Naive thymus-derived CD8-positive, alpha-beta T cell (primary cell): ENCODE data around the gene WNK2. TPM values are rescaled to one million over a fixed set of nuclear protein-coding genes. Genes with fewer than 3 reads are reported as not detected.

Experiments used
- ATAC-seq, 2 donors: fragments of 150-1000 bp; cut with Tn5 transposase in 1 of 2; sonication (Bioruptor Pico), chemical (Tn5 transposase) in 1 of 2; 1 replicate in 1 of 2; 2 replicates in 1 of 2; pipeline ENCODE4 v1.10.0; 2021; ENCODE audit warnings: mild to moderate bottlenecking in 2 of 2, moderate library complexity in 2 of 2
- POLR2A ChIA-PET: fragments of 350-600 bp; sonication (Branson Sonifier 250); formaldehyde crosslinking; loops from one replicate; lab custom pipeline; 2021; ENCODE audit warnings: antibody characterized with exemption; lab: Charles Lee
- DNase-seq, 10 donors: peaks; one replicate each; pipeline versions ENCODE4 v3.0.0 to v3.0.0-alpha.2; 2020 to 2022
- H3K27ac Mint-ChIP-seq, 10 donors: one replicate each; pipeline ENCODE4 v1.8.0; 2020 to 2022; ENCODE audit warnings: mild to moderate bottlenecking in 10 of 10, mixed read lengths in 10 of 10, moderate library complexity in 4 of 10, inconsistent platforms in 1 of 10
- H3K27me3 Mint-ChIP-seq, 5 donors: one replicate each; pipeline ENCODE4 v1.8.0; 2021 to 2022; ENCODE audit warnings: mixed read lengths in 5 of 5
- H3K36me3 Mint-ChIP-seq, 3 donors: one replicate each; pipeline ENCODE4 v1.8.0; 2020 to 2022; ENCODE audit warnings: mixed read lengths in 3 of 3, mild to moderate bottlenecking in 2 of 3, inconsistent platforms in 1 of 3
- H3K4me1 Mint-ChIP-seq, 4 donors: one replicate each; pipeline ENCODE4 v1.8.0; 2021 to 2022; ENCODE audit warnings: mixed read lengths in 4 of 4
- H3K4me3 Mint-ChIP-seq, 10 donors: one replicate each; pipeline ENCODE4 v1.8.0; 2020 to 2022; ENCODE audit warnings: mild to moderate bottlenecking in 10 of 10, mixed read lengths in 10 of 10, moderate library complexity in 6 of 10, inconsistent platforms in 1 of 10
- H3K9me3 Mint-ChIP-seq, 9 donors: one replicate each; pipeline ENCODE4 v1.8.0; 2020 to 2022; ENCODE audit warnings: mixed read lengths in 9 of 9, mild to moderate bottlenecking in 3 of 9, inconsistent platforms in 1 of 9, moderate library complexity in 1 of 9
- polyA plus RNA-seq, 3 donors: library from polyadenylated mRNA; unstranded; fragments of 300-500 nt; fragmentation: Illumina TruSeq; gene quantifications; one replicate each; pipeline ENCODE4 v1.2.3, GENCODE V29; 2021
- total RNA-seq, 8 experiments: library from RNA in 2 of 8; stranded (reverse) in 2 of 8; gene quantifications; one replicate each; pipeline ENCODE4 v1.2.3 and lab custom pipeline; 2021 to 2026

The WNK2 gene
- total and polyA plus RNA-seq, 5 experiments from 2014 or later, result 0.27 TPM; not detected in 4

DNA sequence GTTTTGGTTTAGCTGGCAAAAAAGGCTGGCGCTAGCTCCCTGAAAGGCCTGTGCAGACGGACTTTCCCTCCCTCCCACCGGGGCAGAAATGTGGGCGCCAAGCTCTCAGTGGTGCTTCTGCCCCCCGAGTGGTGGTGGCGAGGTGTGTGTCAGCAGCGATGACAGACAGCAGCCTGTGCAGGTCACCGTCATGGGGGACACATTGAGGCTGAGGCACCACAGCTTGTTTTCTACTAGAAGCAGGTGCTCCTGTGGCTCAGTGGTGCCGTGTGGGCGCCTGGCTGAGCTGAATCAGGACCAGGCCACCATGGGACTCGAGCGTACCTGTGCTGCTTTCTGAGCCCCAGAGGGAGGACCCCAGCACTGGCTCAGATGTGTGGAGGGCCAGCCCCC lies 6.2 kb downstream of the WNK2 start:
- POLR2A ChIA-PET, result no interaction called here
- no peak overlapping the region for H3K27ac Mint-ChIP-seq
- H3K27me3 Mint-ChIP-seq, result peaks cover 0 to 13% (median 6%) of the 10 kb centered on the region in 5 donors
- H3K9me3 Mint-ChIP-seq, result no peaks in the 10 kb centered on the region
- peaks cover 0 to 1% (median 0%) of the 10 kb centered on the region in 4 donors for H3K4me1 Mint-ChIP-seq
- ATAC-seq (no peak), DNase-seq (peak in 1 of 10 donors; percentile 55)
- no peak overlapping the region for H3K4me3 Mint-ChIP-seq
- H3K36me3 Mint-ChIP-seq, result no peaks in the 10 kb centered on the region

DNA sequence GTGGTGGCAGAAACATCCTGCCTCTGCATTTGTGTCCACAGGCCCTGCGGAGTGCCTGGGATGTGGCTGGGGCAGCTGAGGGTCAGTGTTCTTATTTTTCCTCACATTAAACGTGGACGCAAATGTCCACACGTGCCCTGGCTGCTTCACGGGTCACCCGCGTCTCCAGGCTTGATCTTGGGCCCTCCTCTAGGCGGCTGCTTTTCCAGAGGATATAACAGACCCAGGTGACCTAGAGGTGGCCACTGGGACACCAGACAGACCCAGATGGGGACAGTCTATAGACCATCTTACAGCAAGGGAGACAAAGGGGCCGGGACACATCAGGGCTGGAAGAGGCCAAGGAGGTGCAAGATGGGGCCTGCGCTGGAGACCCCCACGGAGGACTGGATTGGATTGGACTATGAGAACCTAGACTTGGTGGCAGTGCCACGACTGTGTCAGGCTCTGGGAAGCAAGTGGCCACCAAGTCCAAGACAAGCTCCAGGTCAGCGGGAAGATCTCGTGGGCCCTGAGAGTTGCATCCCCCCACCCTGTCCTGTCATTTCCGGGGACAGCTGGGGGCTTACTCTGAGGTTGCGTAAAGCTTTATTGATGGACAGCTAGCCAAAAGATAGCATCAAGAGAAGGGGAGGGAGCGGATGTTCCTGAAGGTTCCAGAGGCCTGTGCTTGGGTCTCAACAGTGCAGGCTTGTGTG lies 6.9 kb downstream of the WNK2 start:
- peak in 1 of 10 donors; percentile 24 for DNase-seq
- POLR2A ChIA-PET, result no interaction called here
- peaks cover 0 to 8% (median 6%) of the 10 kb centered on the region in 5 donors for H3K27me3 Mint-ChIP-seq
- H3K4me1 Mint-ChIP-seq, result peaks cover 0 to 1% (median 0%) of the 10 kb centered on the region in 4 donors
- H3K27ac Mint-ChIP-seq, result peak overlapping the region in 1 of 10 donors; percentile 56
- peaks cover 0 to 1% (median 0%) of the 10 kb centered on the region in 9 donors for H3K9me3 Mint-ChIP-seq
- ATAC-seq, result no peak
- no peaks in the 10 kb centered on the region for H3K36me3 Mint-ChIP-seq
- no peak overlapping the region for H3K4me3 Mint-ChIP-seq

GRCh38 chr9:93191354-93191660 lies 7.4 kb downstream of the WNK2 start:
- Mint-ChIP-seq H3K4me3 (no peak overlapping the region), H3K9me3 (peaks cover 0 to 2% (median 0%) of the 10 kb centered on the region in 9 donors), H3K4me1 (peaks cover 0 to 1% (median 0%) of the 10 kb centered on the region in 4 donors), H3K27me3 (peaks cover 0 to 7% (median 5%) of the 10 kb centered on the region in 5 donors), H3K27ac (no peak overlapping the region), H3K36me3 (no peaks in the 10 kb centered on the region)
- POLR2A ChIA-PET, result no interaction called here
- DNase-seq, result peak in 1 of 10 donors; percentile 14
- ATAC-seq, result no peak

- Mint-ChIP-seq H3K36me3 (no peaks in the 10 kb centered on the region), H3K27ac (no peak overlapping the region)
Measured at GRCh38 chr9:93192721-93193387, 8.9 kb downstream of the WNK2 start.

DNA sequence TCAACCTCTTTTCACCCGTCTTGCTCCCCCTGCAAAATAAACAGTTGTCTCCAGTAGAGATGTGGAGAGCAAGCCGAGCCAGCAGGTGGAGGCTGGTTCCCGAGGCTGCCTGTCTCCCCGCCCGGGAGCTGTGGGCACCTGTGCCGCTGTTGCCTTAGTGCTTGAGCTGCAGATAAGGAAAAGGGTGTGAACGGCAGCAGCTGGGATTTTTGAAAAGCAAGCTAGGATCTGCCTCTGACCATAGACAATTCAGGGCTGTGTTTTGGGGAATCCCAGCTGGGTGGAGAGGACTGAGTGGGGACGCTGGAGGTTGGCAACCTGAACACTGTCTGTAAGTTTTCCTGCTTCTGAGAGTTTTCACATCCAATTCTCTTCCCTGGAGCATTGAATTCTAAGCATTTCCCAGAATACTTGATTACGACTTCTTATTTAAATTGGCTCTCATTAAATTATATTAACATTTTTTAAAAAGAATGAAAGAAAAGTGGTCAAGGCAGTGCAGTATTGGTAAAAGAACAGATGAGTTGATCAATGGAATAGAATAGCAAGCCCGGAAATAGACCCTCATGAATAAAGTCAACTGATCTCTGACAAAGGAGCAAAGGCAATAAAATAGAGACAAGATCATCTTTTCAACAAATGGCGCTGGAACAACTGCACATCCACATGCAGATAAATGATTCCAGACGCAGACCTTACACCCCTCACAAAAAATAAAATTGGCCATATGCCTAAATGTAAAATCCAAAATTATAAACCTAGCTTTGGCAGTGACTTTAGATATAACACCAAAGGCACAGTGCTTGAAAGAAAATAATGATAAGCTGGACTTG lies 9.7 kb downstream of the WNK2 start:
- ATAC-seq (no peak), DNase-seq (no peak)
- no peaks in the 10 kb centered on the region for H3K4me1 Mint-ChIP-seq
- POLR2A ChIA-PET, result no interaction called here
- peaks cover 0 to 7% (median 0%) of the 10 kb centered on the region in 5 donors for H3K27me3 Mint-ChIP-seq
- H3K4me3 Mint-ChIP-seq, result no peak overlapping the region
- H3K27ac Mint-ChIP-seq, result no peak overlapping the region
- no peaks in the 10 kb centered on the region for H3K36me3 Mint-ChIP-seq
- peaks cover 0 to 2% (median 0%) of the 10 kb centered on the region in 9 donors for H3K9me3 Mint-ChIP-seq

More at GRCh38 chr9:93192721-93193387, 8.9 kb downstream of the WNK2 start:
- Mint-ChIP-seq H3K4me1 (no peaks in the 10 kb centered on the region), H3K9me3 (peaks cover 0 to 2% (median 0%) of the 10 kb centered on the region in 9 donors), H3K4me3 (no peak overlapping the region), H3K27me3 (peaks cover 0 to 7% (median 0%) of the 10 kb centered on the region in 5 donors)
- POLR2A ChIA-PET, result interaction anchor here (0.5 kb wide), 1 partner anchor 121 kb away, joined by 3 read pairs; no protein-coding TSS in a partner anchor
- peak in 1 of 10 donors; percentile 53 for DNase-seq
- no peak for ATAC-seq

DNA sequence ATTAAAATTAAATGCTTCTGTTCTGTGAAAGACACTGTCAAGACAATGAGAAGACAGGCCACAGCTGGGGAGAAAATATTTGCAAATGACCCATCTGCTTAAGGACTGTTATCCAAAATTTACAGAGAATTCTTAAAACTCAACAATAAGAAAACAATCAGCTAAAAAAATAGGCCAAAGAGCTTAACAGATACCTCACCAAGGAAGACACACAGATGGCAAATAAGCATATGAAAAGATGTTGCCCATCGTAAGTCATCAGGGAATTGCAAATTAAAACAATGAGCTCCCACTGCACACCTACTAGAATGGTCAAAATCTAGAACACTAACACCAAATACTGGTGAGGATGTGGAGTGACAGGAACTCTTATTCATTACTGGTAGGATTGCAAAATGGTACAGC lies 10.3 kb downstream of the WNK2 start:
- no peak overlapping the region for H3K4me3 Mint-ChIP-seq
- DNase-seq, result peak in 1 of 10 donors; percentile 8
- H3K27ac Mint-ChIP-seq, result peak overlapping the region in 1 of 10 donors; percentile 74
- H3K9me3 Mint-ChIP-seq, result peaks cover 0 to 2% (median 0%) of the 10 kb centered on the region in 9 donors
- H3K4me1 Mint-ChIP-seq, result no peaks in the 10 kb centered on the region
- no peak for ATAC-seq
- POLR2A ChIA-PET, result no interaction called here
- H3K36me3 Mint-ChIP-seq, result no peaks in the 10 kb centered on the region
- H3K27me3 Mint-ChIP-seq, result peaks cover 0 to 3% (median 0%) of the 10 kb centered on the region in 5 donors

GRCh38 chr9:93194641-93195040 lies 10.7 kb downstream of the WNK2 start:
- no peak for ATAC-seq
- Mint-ChIP-seq H3K4me3 (no peak overlapping the region), H3K36me3 (no peaks in the 10 kb centered on the region), H3K27ac (no peak overlapping the region), H3K4me1 (no peaks in the 10 kb centered on the region), H3K9me3 (peaks cover 0 to 2% (median 0%) of the 10 kb centered on the region in 9 donors), H3K27me3 (peaks cover 0 to 3% (median 0%) of the 10 kb centered on the region in 5 donors)
- POLR2A ChIA-PET, result no interaction called here
- no peak for DNase-seq

GRCh38 chr9:93196096-93197055 lies 12.4 kb downstream of the WNK2 start:
- H3K4me1 Mint-ChIP-seq, result no peaks in the 10 kb centered on the region
- DNase-seq, result peak in 1 of 10 donors; percentile 54
- POLR2A ChIA-PET, result interaction anchor here (0.7 kb wide), 1 partner anchor 135 kb away, joined by 3 read pairs; no protein-coding TSS in a partner anchor
- no peak for ATAC-seq
- H3K9me3 Mint-ChIP-seq, result peaks cover 0 to 2% (median 0%) of the 10 kb centered on the region in 9 donors
- no peak overlapping the region for H3K4me3 Mint-ChIP-seq
- H3K36me3 Mint-ChIP-seq, result no peaks in the 10 kb centered on the region
- peak overlapping the region in 1 of 10 donors; percentile 66 for H3K27ac Mint-ChIP-seq
- H3K27me3 Mint-ChIP-seq, result no peaks in the 10 kb centered on the region

DNA sequence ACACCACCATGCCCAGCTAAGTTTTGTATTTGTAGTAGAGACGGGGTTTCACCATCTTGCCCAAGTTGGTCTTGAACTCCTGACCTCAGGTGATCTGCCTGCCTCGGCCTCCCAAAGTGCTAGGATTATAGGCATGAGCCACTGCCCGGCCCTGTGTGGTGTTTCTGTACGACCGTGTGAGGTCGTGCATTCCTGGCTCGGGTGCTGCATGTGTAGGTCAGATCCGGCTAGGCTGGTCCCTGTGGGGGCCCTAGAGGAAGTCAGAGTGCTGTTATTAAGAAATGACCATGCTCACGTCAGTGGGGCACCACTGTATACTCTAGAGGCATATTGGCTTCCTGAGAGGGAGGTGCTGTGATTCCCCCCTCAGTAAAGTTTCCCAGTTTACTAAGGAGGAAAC lies 13.7 kb downstream of the WNK2 start:
- ATAC-seq, result no peak

DNA sequence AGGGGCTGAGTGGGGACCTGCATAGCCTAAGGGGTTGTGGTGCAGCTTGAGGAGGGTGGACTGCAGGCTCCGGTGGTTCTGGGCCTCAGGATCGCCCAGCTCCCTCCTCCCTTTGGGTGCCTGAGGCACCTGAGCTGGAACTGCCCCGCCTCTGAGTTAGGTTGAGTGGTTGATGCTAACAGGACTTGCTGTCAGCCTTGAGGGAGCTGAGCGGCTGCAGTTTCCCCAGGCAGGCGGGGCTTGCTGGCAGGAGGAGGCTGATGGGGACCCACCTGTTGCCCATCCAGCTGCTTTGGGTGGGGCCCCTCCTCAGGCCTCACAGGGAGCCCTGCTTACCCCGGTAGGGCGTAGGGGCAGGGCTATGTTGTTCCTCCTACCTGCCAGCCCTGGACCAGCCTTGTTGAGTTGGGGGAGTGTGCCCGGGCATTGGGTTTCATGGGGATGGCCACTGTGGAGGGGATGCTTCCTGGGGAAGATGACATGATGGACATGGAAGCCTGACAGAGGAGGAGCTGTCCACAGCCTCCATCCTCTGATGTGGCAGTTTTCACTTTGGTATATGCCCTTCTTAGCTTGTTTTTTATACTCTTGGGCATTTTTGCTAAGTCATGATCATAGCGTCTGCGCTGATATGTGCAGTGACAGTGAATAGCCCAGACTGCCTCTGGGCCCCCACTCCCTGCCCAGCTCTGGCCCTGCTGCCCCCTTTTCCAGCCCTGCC lies 14.3 kb downstream of the WNK2 start:
- POLR2A ChIA-PET, result no interaction called here
- DNase-seq, result peak in 1 of 10 donors; percentile 46
- Mint-ChIP-seq H3K36me3 (no peaks in the 10 kb centered on the region), H3K4me3 (no peak overlapping the region), H3K27ac (no peak overlapping the region), H3K27me3 (no peaks in the 10 kb centered on the region), H3K4me1 (no peaks in the 10 kb centered on the region), H3K9me3 (peaks cover 0 to 2% (median 0%) of the 10 kb centered on the region in 9 donors)
- no peak for ATAC-seq

More for the DNA sequence above, 13.7 kb downstream of the WNK2 start:
- Mint-ChIP-seq H3K9me3 (peaks cover 0 to 2% (median 0%) of the 10 kb centered on the region in 9 donors), H3K36me3 (no peaks in the 10 kb centered on the region), H3K27ac (no peak overlapping the region), H3K4me3 (no peak overlapping the region), H3K4me1 (no peaks in the 10 kb centered on the region), H3K27me3 (no peaks in the 10 kb centered on the region)
- peak in 1 of 10 donors; percentile 41 for DNase-seq
- POLR2A ChIA-PET, result no interaction called here
